Colonic mucosa (tissue), 4 donors: ENCODE results near the gene PPP2R5B. TPM values are rescaled to one million over a fixed set of nuclear protein-coding genes. Genes with fewer than 3 reads are reported as not detected.

Source experiments
- DNase-seq: peaks from one replicate; pipeline ENCODE4 v3.0.0-alpha.2; 2020
- H3K27ac ChIP-seq: fragments of 200-600 bp; one replicate; pipeline ENCODE4 v1.8.0; 2021
- H3K27me3 ChIP-seq: fragments of 200-600 bp; one replicate; pipeline ENCODE4 v1.8.0; 2021
- H3K36me3 ChIP-seq: fragments of 200-600 bp; one replicate; pipeline ENCODE4 v1.8.0; 2021
- H3K4me1 ChIP-seq: fragments of 200-600 bp; one replicate; pipeline ENCODE4 v1.8.0; 2021; ENCODE audit warnings: mild to moderate bottlenecking
- H3K4me3 ChIP-seq: fragments of 200-600 bp; one replicate; pipeline ENCODE4 v1.8.0; 2021
- H3K9ac ChIP-seq, 2 donors: one replicate each; pipeline ENCODE4 v1.7.0; 2013; ENCODE audit warnings: control low read depth in 2 of 2, low read depth in 2 of 2, low read length in 2 of 2
- H3K9me3 ChIP-seq: fragments of 200-600 bp; one replicate; pipeline ENCODE4 v1.8.0; 2021
- CTCF ChIP-seq: fragments of 200-600 bp; IDR thresholded peaks from one replicate; pipeline ENCODE4 v1.8.0; 2022; ENCODE audit warnings: antibody characterized with exemption, mild to moderate bottlenecking
- intact Hi-C: fragments of 100-400 bp; cut with DNase I; formaldehyde crosslinking; loops from one replicate; pipeline ENCODE4 v1.14.1; 2022
- total RNA-seq, 2 donors: library from RNA; stranded (reverse); fragmentation: NEBNext Ultra II Directional in 1 of 2; extraction: Animal tissue kit (Norgen Biotek cat#: 25700) in 1 of 2; gene quantifications; one replicate each; pipeline ENCODE4 v1.2.1, GENCODE V29; 2021
- donor health status: healthy.
- donor health status: DM: no; HTN: no; CAD: no.
- donor health status: DM: no; HTN: no; CAD: no.

The PPP2R5B gene
- total RNA-seq, 2 donors from 2014 or later = 18.6 to 36.1 TPM

- DNase-seq = peak; percentile 92
- Histone ChIP-seq H3K36me3 (no peaks in the 10 kb centered on the region), H3K27ac (peak overlapping the region; percentile 94), H3K4me3 (peak overlapping the region; percentile 68), H3K4me1 (no peaks in the 10 kb centered on the region), H3K9me3 (no peaks in the 10 kb centered on the region), H3K27me3 (no peaks in the 10 kb centered on the region), H3K9ac (peak overlapping the region; percentile 88 to 97)
- intact Hi-C loops = loop anchor here (5.0 kb wide), 1 partner anchor 104 kb away; no protein-coding TSS in a partner anchor
- TF ChIP-seq CTCF = no peak
These were observed 33.2 kb upstream of the PPP2R5B start for GRCh38 chr11:64891215-64891848.

GRCh38 chr11:64891880-64892279, 32.6 kb upstream of the PPP2R5B start:
- H3K9me3 ChIP-seq = no peaks in the 10 kb centered on the region
- DNase-seq = no peak
- peak overlapping the region; percentile 94 for H3K27ac ChIP-seq
- H3K27me3 ChIP-seq = no peaks in the 10 kb centered on the region
- TF ChIP-seq CTCF = no peak
- H3K9ac ChIP-seq = peak overlapping the region; percentile 88 to 97
- intact Hi-C loops = loop anchor here (5.0 kb wide), 1 partner anchor 105 kb away; no protein-coding TSS in a partner anchor
- H3K36me3 ChIP-seq = no peaks in the 10 kb centered on the region
- peak overlapping the region; percentile 68 for H3K4me3 ChIP-seq
- no peaks in the 10 kb centered on the region for H3K4me1 ChIP-seq

GRCh38 chr11:64892411-64892831, 32.1 kb upstream of the PPP2R5B start:
- H3K4me3 ChIP-seq = peak overlapping the region; percentile 68
- no peaks in the 10 kb centered on the region for H3K4me1 ChIP-seq
- intact Hi-C loops = loop anchor here (5.0 kb wide), 1 partner anchor 105 kb away; no protein-coding TSS in a partner anchor
- peak overlapping the region; percentile 94 for H3K27ac ChIP-seq
- peak; percentile 32 for DNase-seq
- peak overlapping the region; percentile 88 to 97 for H3K9ac ChIP-seq
- no peaks in the 10 kb centered on the region for H3K27me3 ChIP-seq
- no peaks in the 10 kb centered on the region for H3K9me3 ChIP-seq
- no peaks in the 10 kb centered on the region for H3K36me3 ChIP-seq
- TF ChIP-seq CTCF = no peak

- Histone ChIP-seq H3K4me3 (peak overlapping the region; percentile 68), H3K9me3 (no peaks in the 10 kb centered on the region), H3K9ac (peak overlapping the region; percentile 88 to 97), H3K36me3 (no peaks in the 10 kb centered on the region), H3K4me1 (no peaks in the 10 kb centered on the region), H3K27ac (peak overlapping the region; percentile 94), H3K27me3 (no peaks in the 10 kb centered on the region)
- intact Hi-C loops = loop anchor here (5.0 kb wide), 1 partner anchor 106 kb away; no protein-coding TSS in a partner anchor
- no peak for DNase-seq
- no peak for TF ChIP-seq CTCF
These were observed 31.7 kb upstream of the PPP2R5B start for GRCh38 chr11:64892838-64893193.

GRCh38 chr11:64893194-64894069, 31.1 kb upstream of the PPP2R5B start:
- Histone ChIP-seq H3K9me3 (no peaks in the 10 kb centered on the region), H3K27ac (peak overlapping the region; percentile 94), H3K36me3 (no peaks in the 10 kb centered on the region), H3K9ac (peak overlapping the region; percentile 88 to 97), H3K4me1 (no peaks in the 10 kb centered on the region), H3K4me3 (peak overlapping the region; percentile 68), H3K27me3 (no peaks in the 10 kb centered on the region)
- TF ChIP-seq CTCF = no peak
- DNase-seq = peak; percentile 95
- intact Hi-C loops = loop anchor here (1.0 to 5.0 kb wide), 2 partner anchors 46 to 106 kb away; no protein-coding TSS in a partner anchor
